ENCODE measurements around the gene PROC.

Gene PROC

DNA sequence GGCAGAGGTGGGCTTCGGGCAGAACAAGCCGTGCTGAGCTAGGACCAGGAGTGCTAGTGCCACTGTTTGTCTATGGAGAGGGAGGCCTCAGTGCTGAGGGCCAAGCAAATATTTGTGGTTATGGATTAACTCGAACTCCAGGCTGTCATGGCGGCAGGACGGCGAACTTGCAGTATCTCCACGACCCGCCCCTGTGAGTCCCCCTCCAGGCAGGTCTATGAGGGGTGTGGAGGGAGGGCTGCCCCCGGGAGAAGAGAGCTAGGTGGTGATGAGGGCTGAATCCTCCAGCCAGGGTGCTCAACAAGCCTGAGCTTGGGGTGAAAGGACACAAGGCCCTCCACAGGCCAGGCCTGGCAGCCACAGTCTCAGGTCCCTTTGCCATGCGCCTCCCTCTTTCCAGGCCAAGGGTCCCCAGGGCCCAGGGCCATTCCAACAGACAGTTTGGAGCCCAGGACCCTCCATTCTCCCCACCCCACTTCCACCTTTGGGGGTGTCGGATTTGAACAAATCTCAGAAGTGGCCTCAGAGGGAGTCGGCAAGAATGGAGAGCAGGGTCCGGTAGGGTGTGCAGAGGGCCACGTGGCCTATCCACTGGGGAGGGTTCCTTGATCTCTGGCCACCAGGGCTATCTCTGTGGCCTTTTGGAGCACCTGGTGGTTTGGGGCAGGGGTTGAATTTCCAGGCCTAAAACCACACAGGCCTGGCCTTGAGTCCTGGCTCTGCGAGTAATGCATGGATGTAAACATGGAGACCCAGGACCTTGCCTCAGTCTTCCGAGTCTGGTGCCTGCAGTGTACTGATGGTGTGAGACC, at the start of gene PROC:
Gene PROC, plus strand, starts transcription at position 128 of the 812 bp plus-strand sequence. CDS start 1,516 bp downstream, outside the sequence.
- DNase-seq, result no peak

DNA sequence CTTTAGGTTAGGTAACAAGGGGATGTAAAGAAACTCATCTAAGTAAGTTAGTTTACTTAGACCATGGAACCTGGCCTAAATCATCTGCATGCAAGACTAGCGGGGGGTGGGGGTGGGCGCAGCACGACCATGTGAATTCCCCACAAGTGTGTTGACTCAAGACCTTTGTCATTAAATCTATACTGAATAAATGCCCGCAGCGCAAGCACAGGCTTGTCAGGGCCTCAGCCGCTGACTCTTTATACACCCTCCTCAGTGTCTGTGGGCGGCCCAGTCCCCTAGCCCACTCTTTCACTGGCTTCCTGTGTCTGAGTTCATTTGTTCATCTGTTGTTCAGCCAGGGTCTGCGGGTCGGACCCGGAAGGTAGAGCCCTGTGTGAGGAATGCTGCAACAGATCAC, 48.2 kb upstream of the PROC start:
- DNase-seq, result no peak

DNA sequence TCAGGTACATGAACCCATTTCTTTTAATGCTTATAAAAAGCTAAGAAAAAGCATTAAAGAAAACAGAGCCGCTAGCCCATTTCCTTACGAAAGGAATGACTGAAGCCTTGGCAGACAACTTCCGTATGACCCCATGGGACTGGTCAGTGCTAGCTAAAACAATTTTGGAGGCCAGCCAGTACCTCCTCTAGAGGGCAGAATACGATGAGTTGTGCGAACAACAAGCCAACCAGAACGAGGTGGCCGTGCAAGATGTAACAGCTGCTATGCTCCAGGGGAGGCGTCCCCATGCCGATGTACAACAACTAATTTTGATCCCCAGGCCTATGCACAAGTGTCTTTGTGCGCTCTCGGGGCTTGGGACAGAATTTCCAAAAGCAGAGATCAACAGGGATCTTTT, 47.2 kb upstream of the PROC start:
- no peak for DNase-seq

DNA sequence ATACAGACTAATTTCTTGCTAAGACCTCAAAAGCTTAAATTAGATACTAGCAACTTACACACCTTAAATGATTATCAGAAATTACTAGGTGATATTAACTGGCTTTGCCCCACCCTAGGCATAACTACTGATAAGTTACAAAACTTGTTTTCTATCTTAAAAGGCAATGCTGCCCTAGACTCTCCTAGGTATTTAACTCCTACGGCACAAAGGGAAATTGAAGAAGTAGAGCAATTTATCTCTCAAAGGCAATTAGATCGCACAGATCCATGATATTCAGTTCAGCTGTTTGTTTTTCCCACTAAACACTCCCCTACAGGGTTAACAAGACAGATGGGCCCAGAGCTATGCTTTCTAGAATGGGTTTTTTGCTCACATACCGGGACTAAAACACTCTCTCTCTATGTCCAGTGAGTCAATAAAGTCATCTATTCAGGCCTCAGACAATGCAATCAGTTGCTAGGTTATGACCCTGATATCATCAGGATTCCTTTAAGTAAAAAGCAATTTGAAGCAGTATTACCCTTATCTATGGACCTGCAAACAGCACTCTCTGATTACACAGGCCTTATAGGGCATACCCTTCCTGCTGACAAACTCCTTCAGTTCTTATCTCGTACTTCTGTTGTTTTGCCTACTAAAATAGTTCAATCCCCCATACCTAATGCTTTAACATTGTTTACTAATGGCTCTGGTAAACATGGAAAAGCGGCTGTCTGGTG, 44.7 kb upstream of the PROC start:
- no peak for DNase-seq

DNA sequence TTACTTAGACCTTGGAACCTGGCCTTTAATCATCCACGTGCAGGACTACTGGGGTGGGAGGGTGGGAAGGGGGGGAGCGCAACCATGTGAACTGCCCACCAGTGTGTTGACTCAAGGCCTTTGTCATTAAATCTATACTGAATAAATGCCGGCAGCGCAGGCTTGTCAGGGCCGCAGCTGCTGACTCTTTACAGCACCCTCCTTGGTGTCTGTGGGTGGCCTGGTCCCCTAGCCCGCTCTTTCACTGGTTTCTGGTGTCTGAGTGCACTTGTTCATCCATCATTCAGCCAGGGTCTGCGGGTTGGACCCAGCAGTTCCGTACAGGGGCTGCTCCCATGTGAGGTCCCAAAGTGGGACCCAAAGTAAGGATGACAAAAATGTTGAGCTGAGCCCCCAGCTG, 42.0 kb upstream of the PROC start:
- no peak for DNase-seq

DNA sequence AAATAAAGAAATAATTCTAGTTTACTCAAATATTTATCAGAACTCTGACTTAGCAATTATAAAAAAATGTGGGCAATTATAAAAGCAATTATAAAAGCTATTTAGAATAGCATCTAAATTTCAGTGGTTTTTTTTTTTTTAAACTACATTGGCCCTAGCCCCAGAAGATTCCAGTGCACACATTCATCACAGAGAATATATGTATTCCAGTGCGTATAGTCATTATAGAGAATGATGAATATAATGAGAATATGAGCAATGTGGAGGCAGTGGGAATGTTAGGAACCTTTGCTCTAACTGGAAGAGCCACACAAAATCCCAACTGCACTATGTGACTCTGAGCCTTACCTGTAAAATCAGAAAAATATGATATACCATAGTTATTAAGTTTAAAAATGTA, 41.0 kb upstream of the PROC start:
- no peak for DNase-seq

DNA sequence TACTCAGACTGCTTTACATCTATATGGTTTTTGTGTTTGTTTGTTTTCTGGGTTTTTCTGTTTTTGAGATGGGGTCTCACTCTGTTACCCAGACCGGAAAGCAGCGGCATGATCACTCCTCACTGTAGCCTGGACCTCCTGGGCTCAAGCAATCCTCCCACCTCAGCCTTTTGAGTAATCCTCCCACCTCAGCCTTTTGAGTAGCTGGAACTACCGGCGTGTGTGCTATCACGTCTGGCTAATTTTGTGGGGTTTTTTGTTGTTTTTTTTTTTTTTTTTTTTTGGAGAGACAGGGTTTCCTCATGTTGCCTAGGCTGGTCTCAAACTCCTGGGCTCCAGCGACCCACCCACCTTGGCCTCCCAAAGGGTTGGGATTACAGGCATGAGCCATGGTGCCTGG, 39.5 kb upstream of the PROC start:
- DNase-seq, result no peak

DNA sequence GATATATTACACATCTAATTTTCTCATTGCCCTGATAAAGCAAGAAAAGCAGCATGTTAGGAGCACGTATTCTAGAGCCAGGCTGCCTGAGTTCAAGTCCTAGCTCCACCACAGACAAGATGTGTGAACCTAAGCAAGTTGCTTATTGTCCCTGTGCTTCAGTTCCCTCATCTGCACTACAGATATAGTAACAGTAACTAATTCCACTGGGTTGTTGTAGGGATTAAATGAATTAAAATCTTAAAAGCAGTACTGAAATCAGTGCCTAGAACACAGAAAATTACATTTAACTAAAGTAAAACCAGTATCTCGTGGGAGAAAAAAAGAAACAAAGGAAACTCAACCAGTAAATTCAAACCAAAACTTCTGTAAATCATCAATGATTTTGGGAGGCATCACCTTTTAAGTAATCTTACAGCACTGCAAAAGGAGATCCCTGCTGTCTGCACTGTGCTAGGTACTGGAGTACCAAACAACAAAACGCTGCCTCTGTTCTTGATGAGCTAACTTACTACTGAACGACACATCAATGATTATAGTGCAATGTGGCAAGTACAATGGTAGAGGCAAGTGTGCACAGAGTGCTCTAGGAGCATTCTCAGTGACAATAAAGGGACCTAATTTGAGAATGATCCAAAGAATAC, 38.4 kb upstream of the PROC start:
- DNase-seq, result no peak

DNA sequence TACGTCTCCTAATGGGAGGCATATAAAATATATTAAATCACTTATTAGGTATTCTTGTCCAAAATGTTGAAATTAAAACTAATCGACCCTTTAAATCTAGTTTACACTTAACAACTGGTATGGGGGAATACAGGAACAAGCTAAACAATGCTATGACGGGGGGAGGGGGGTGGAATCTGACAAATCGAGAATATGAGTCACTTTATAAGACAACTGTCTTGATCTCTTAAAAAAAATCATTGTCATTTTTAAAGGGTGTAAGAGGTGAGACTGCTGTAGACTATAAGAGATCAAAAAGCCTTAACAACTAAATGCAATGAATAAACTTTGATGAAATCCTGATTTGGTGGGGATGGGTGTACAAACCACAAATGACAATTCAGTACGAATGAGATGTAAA, 36.5 kb upstream of the PROC start:
- no peak for DNase-seq

DNA sequence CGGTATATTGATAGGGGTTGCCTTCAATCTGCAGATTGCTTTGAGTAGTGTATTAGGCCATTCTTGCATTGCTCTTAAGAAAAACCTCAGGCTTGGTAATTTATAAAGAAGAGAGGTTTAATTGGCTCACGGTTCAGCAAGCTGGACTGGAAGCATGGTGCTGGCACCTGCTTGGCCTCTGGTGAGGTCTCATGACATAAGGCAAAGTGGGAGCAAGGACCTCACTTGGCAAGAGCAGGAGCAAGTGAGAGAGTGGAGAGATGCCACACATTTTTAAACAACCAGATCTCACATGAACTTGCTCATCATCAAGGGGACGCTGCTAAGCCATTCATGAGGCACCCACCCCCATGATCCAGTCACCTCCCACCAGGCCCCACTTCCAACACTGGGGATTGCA, 35.4 kb upstream of the PROC start:
- DNase-seq, result no peak

DNA sequence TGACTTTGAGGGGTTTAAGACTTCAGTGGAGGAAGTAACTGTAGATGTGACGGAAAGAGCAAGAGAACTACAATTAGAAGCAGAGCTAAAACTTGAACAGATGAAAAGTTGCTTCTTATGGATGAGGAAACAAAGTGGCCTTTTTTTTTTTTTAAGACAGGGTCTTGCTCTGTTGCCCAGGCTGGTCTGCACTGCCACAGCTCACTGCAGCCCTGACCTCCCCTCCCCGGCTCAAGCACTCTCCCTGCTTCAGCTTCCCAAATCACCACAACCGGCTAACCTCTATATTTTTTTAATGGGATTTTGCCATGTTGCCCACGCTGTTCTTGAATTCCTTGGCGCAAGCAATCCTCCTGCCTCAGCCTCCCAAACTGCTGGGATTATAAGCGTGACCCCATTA, 33.7 kb upstream of the PROC start:
- no peak for DNase-seq

DNA sequence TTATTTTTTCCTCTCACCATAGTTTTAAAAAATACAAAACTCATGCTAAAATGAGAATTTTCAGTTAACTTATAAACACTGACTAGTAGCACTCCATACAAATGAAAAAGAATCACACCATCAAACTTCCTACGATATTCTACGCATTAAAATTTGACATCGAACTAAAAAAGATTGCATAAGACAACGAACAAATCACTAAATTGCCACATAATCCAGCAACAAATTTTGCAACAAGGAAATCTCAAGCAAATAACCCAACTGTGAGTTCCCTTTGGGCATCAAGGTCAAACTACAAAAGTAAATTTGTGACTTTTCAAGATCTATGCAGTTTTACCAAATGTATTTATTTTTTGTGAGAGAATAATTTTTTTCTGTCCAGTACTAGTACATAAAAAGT, 32.0 kb upstream of the PROC start:
- DNase-seq, result no peak

DNA sequence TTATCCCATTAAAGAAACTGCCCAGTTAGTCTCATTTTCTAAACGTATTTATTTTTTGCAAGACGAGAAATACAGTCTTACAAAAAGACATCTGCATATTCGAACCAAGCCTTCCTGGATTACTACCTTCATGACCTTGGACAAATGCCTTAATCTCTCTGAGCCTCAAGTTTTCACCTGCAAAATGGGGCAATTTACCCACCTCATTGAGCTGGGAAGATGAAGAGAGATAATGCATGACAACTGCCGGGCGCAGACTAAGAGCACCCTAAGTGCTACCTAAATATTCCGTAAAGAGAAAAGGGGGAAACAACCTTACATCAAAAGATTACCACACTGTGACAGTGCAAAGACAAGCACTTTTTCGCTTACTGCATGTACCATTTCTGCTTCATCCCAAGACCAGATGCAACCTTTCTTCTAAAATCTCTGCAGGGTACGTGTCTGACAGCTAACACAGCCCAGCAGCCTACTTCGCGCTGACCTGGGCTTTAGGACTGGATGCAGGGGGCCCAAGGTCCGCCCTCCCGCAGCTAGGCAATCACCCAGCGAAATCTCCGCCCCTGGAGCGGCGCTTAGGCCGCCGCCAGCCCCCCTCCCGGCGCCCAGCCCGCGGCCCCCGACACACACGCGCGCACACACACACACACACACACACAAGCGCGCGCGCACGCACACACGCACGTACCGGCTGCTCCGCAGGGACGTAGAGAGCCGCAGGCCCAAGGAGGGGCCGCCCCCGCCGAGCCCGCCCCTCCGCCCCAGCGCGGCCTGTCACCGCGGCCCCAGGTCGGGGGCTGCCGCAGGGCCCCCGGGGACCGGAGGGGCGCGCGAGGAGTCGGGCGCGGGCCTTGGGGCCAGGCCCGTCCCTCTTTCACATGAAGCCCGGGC, 31.2 kb upstream of the PROC start:
- DNase-seq, result peak; percentile 80

DNA sequence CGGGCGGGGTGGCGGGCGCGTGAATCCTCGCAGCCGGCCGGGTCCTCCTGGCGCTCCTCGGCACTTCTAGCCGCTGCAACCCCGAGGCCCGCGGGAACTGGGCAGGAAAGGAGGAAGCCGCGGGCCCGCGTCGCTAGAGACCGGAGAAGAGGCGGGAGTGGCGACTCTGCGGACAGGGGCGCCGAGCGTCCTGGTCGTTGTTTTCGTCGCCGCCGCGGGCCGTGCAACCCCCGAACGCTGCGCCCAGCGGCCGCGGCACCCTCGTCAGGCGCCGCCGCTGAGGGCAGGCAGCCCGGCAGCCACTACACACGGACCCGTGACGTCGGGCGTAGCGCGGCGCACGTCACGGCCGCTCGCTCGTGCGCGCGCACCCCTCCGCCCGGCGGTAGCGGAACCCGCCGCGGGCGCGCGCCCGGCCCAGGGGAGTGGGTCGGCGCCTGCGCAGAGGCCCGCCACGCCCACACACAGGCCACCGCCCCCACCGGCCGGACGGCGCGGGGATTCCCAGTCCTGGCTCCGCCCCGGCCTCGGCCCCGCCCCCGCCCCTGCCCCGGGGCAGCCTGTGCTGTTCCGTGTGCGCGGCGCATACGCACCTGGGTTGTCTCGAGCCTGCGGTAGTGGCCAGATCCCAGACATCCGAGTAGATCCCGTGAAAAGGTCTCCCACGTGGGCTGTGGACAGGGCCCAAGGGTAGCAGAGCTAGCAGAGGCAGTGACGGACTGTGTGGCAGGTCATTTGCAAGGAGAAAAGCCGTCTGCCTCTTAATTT, 30.4 kb upstream of the PROC start, which contains the start of gene MAP3K2:
Gene MAP3K2, minus strand, starts transcription at position 321 of the 768 bp plus-strand sequence. CDS start 44,846 bp downstream, outside the sequence.
- peak; percentile 97 for DNase-seq

DNA sequence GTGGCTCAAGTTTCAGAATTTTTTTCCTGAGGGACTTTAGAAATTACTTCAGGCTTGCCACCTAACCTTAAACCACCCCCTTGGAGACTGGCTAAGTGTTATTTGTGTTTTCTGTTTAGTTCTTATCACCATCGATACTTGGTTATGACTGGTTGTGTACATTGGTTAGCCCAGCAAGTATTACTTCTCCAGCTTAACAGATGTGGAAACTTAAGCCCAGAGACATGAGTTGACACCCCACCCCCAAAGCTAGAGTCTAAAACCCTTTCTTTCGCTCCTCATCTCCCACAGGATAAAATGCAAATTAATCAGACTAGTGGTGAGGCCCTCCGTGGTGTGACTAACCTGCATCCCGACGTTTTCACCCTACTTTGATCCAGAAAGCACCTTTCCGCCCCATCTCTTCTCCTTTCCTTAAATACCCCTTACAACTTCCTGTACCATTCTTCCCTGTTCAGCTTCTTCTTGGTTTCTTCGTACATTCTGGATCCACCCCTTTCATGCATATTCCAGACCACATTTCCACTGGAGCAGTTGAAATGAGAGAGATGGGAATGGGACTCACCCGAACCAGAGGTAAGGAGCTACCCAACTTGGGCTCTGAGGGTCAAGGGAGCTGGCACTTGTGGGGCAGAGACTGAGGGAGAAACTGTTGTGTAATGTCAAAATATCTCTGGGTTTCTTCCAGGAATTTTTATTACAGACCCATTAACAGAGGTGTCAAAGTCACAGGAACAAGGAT, 29.6 kb upstream of the PROC start:
- no peak for DNase-seq

DNA sequence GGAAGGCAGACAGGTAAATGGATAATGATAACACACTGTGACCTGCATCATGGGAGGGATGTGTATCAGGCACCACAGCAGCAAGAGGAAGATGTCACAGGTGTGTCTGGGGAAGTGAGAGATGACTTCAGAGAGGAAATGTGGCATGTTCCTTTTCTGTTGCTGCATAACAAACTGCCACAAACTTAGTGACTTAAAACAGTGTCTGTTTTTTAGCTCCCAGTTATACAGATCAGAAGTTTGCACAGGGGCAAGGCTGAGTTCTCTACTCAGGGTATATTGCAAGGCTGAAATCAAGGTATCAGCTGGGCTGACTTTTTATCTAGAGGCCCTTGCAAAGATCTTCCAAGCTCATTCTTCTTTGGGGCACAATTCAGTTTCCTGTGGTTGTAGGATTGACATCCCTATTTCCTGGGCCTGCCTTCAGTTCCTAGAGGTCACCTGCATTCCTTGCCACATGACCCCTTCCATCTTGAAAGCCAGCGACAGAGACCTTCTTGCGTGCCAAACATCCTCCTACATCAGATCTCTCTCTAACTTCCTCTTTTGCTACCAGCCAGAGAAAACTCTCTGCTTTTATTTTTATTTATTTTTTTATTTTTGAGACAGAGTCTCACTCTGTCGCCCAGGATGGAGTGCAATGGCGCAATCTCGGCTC, 28.3 kb upstream of the PROC start:
- DNase-seq, result no peak

DNA sequence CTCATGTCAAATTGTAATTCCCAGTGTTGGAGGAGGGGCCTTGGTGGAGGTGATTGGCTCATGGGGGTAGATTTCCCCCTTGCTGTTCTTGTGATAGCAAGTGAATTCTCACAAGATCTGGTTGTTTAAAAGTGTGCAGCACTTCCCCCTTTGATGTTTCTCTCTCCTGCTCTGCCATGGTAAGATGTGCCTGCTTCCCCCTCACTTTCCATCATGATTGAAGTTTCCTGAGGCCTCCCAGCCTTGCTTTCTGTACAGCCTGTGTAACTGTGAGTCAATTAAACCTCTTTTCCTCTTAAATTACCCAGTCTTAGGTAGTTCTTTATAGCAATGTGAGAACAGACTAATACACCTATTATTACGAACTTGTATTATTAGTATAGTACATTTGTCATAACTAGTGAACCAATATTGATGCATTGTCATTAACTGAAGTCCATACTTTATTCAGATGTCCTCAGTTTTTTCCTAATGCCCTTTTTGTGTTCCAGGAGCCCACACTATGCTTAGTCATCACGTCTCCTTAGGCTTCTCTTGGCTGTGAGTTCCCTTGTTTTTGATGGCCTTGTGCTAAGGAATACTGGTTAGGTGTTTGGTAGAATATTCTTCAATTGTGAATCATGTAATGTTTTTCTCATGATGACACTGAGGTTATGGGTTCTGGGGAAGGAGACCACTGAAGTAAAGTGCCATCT, 25.9 kb upstream of the PROC start:
- no peak for DNase-seq

DNA sequence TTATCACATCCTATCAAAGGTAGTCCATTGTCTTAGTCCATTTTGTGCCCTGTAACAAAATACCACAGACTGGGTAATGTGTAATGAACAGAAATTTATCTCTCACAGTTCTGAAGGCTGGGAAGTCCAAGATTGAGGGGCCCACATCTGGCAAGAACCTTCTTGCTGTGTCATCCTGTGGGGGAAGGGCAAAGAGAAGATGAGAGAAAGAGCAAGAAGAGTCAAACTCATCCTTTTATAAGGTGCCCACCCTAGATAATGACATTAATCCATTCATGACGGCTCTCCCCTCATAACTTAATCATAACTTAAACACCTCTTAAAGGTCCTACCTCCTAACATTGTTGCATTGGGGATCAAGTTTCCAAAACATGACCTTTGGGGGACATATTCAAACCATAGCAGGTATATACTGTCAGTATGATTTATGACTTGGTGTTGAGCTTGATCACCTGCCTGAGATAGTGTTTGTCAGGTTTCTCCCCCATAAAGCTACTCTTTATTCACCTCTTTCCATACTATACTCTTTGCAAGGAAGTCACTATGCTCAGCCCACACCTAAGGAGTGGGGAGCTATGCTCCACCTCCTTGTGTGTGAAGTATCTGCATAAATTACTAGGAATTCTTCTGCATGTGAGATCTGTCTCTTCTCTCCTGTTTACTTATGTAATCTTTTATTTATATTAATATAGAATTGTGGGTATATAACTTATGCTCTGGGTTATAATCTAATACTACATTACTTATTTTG, 25.2 kb upstream of the PROC start:
- no peak for DNase-seq

DNA sequence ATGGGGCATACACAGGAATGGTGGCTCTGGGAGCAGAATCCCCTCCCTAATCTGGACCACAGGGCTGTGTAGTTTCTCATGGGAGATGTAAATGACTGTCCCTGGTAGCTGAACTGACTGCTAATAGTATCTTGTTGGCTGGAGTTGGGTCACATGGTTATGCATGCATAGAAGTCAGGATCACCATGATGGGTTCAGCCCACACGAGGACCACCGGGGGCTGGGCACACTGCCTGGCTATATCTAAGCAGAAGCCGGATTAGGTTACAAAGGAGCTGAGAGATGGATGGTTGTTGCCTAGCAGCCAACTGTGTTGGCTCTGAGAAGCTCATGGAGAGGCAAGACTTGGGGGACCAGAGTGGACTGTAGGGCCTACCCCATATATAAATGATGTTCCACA, 23.7 kb upstream of the PROC start:
- DNase-seq, result no peak

Measured in activated CD8-positive, alpha-beta memory T cell treated with anti-CD3 and anti-CD28 coated beads, Interleukin-2, amount 50 U/mL, for 4 hours (primary cell).